Renal cortex interstitium (tissue), 11 donors: ENCODE results near the gene GPC6. TPM values are rescaled to one million over a fixed set of nuclear protein-coding genes. Genes with fewer than 3 reads are reported as not detected.

Source experiments
- DNase-seq, 11 donors: peaks; one replicate each; pipeline ENCODE4 v3.0.0-alpha.2; 2013; ENCODE audit warnings: low read depth in 9 of 11, low spot score in 4 of 11; ENCODE audit errors: extremely low read depth in 1 of 11
- polyA plus RNA-seq, 3 donors: library from polyadenylated mRNA; unstranded; fragments of 120-200 nt; gene quantifications; one replicate each; pipeline ENCODE4 v1.2.1, GENCODE V29; 2013; ENCODE audit not compliant: insufficient read length in 3 of 3

The GPC6 gene
- polyA plus RNA-seq, 3 donors = 54.1 to 67.2 (median 57.5) TPM

DNA sequence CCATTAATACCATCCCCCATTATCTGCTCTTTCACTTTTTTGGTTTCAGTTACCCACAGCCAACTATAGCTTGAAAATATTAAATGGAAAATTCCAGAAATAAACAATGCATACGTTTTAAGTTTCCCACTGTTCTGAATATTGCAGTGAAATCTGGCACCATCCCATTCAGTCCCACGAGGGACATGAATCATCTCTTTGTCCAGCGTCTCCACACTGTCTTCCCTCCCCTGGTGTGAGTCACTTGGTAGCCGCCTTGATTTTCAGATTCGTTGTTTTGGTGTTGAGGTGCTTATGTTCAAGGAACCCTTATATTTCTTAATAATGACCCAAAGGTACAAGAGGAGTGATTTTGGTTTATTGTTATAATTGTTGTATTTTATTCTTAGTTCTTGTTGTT is 1006.8 kb downstream of the GPC6 start:
- DNase-seq = no peak

DNA sequence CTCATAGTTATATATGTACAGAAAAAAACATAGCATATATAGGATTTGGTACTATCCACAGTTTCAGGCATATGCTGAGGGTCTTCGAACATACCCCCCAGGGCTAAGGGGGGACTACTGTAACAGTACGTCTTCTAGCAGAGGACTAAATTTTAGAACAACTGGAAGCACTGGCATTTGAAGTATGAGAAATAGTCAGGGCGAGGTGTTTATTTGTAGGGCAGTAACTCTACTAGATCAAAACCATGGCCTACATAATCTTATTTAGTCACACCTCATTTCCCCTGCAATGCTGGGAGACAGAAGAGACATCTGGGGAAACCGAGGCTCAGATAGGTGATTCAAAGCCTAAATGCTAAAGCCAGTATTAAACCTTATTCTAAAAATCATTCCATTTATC is 1007.2 kb downstream of the GPC6 start:
- DNase-seq = no peak

DNA sequence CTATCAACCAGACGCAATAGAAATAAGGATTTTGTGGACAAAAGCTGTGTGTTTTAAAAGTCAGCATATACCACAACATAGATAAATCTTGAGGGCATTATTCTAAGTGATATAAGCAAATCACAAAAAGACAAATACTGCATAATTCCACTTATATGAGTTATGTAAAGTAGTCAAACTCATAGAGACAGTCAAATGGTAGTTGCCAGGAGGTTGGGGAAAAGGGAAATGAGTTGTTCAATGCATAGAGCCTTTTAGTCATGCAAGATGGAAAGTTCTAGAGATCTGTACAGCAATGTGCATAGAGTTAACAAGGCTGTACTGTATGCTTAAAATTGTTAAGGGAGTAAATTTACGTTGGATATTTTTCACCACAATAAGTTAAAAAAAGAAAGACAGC is 1008.1 kb downstream of the GPC6 start:
- DNase-seq = no peak

DNA sequence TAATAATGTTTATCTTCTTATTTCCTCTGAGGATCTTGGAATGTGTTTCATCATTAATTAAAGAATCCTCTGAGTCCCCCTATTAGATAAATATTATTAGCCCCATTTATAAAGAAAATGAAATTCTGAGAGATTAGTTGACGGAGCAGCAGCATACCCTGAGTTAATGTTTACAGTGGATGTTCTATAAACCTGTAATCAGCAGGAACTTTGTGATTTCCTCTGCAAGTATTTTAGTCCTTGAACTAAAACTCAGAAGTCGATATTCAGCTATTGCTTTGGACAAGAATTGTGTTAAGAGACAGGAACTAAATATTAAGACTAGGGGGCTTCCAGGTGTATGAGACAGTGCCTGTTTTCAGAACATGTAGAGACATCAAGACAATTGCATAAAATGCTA is 1009.5 kb downstream of the GPC6 start:
- no peak for DNase-seq

DNA sequence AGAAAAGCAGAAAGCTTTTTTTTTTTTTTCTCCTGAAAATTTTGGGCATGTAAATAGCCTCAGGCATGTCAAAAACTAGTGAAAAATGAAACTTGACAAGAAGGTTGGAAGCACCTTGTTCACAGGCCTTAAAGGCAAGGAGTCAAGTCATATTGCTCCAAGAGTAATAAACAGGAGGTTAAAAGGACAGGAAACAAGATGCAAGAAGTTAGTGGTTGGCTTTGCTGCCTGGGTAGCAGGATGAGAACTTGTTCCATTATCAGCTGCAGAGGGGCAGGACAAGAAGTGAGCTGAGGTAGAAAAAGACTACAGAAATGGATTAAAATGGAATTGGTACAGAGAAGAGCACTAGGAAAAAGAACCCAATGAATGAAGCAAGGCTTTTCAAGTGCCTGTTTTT is 1010.3 kb downstream of the GPC6 start:
- DNase-seq = no peak

DNA sequence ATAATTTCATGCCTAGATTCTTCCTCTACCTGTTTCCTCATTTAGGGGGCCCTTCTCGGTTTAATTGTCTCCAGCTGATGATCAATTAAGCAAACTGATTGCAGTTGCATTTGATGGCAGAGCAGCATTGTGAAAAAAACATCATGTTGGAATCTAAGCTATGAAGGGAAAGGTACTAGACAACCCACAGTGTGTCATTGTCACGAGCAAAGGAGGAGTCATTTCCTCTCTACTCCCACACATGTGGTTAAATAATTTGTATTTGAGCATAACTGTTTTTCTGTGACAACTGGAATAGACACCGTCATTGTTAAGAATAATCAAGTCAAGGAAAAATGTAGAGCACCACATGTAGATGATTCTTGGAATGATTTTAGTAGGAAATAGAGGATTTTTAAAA is 1012.5 kb downstream of the GPC6 start:
- no peak for DNase-seq

DNA sequence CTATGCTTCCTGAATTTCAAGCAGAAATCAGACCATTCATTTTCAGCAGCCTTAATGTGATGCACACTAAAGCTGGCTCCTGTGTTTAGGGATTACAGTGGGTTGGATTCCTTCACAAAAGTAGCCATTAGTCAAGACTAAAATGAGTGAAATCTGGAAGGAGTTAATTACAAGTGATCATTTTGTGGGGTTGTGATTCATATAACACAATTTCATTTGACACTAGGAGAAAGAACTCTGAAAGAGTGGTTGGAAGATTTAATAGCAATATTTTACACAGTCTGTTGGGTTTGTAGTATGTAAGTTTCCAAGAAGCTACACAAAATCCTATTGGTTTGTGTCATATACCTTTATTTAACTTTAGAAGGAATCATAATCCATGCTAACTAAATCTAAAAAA is 1015.9 kb downstream of the GPC6 start:
- no peak for DNase-seq

DNA sequence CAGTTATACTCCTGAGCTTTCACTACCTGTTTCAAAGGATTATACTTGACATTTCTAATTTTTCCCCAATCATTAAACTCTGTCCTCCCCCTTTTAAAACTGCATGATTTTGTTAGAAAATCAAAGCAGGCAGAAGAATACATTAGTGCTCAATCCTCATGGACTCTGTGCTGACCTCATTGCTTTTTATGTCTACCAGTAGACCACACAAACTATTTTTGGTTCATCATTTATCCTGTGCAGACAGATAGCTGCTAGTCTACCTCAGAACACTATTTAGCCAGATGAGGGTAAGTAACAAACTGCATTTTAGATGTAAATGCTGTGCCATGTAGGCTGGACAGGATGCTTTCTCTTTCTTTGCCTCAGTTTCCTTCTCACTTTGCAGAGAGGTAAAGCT is 1016.9 kb downstream of the GPC6 start:
- no peak for DNase-seq

DNA sequence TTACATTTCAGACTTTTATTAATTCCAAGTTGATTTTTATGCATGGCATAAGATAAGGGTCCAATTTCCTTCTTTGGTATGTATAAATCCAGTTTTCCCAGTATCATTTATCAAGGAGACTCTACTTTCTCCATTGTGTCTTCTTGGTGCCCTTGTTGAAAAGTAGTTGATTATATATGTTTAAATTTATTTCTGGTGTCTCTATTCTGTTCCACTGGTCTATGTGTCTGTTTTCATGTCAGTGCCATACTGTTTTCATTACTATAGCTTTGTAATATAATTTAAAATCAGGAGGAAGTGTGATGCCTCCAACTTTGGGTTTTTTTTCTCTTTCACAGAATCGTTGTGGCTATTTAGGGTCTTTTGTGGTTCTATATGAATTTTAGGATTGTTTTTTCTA is 1019.9 kb downstream of the GPC6 start:
- no peak for DNase-seq

DNA sequence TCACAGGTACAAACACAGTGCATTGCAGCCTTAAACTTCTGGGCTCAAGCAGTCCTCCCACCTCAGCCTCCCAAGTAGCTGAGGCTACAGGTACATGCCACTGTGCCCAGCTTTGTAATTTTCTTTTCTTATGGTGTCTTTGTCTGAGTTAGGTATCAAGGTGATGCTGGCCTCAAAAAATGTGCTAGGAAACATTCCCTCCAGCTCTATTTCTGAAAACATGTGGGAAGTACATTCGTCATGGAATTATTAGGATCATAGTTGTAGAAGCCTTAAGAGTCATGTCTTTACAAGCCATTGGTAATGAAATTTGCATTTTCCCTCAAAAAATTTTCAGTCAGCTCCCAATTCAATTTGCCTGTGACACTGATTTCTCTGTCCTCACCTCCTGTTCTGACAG is 1021.3 kb downstream of the GPC6 start:
- no peak for DNase-seq

DNA sequence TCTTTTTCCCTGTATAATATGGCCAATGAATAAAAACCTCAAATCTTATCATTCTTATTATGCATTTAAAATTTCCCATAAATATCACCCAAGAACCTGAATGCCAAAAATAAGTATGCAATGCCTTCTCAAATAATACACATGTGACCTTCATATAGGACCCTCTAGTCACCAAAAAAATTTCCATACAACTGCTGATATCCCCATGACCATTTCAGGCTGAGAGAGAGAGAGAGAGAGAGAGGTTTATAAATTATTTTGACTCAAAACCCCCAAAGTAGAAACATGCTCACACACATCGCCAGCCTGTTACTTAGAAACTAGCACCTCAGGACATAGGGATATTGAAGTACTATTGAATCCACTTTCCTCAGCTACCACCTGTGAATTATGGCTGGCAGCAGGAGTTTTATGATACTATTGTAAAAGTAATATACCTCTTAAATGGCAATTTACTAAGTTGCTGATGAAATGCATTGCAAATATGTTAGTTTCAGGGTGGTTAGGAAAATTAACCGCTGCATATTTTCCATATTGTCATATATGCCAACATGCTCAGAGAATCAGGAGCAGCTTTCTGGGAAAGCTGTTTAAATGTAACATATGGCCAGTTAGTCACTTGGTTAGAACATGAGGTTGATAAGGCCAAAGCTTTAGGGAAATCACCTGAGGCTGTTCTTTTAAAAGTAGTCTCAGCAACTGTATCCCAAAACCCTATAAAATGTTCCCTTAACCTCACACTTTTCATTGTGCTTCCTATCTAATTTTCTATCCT is 1022.0 kb downstream of the GPC6 start:
- no peak for DNase-seq

DNA sequence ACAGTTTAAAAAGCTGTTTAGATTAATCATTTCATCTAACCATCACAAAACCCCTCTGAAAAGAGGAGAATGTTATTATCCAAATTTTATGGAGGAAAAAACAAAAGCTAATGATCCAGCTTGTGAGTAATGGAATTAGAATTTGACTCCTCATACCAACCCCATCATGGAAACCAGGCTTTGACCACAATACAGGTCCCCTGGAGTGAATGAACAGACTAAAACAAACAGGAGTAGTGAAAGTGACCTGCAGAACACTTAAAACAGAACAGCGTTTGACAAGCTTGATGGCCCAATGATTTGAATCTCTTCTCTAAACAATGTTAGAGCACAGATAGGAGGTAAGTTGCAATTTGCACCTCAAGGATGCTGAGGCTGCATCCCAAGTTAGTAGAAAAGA is 1022.9 kb downstream of the GPC6 start:
- no peak for DNase-seq

DNA sequence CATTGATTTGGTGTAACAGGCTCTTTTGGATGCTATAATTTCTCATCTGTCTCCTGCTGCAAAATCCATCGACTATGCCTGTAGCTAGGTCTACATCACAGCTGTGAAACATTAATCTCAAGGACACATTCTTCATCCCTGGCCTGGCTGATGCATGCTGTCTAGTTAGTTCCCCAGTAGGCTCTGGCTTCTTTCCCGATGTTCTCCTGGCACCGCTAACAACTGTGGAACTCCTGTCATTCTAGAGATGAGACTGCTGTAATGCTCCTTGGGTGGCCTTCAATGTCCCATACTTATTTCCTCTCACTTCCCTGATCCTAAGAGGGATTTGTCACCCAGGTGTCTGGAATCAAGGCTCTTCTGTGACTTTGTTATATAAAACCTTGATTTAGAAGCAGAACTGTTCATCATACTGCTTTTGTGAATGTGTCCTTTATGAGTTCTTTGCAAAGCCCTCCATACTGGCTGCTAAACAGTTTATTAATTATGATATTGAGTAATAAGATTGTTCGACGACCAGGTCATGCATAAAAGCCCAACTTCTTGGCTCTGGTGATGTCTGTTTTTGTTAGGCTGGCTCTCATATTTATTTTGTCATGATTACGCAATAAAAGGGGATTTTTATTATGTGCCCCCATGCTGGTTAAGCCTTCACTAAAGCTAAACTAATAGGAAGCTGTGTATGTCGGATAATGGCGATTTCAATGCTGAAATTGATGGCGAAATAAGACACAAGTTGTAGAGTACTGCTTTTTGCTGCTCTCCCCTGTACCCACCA is 1025.4 kb downstream of the GPC6 start:
- DNase-seq = peak in 4 of 11 donors; percentile 5 to 10 (median 7)

DNA sequence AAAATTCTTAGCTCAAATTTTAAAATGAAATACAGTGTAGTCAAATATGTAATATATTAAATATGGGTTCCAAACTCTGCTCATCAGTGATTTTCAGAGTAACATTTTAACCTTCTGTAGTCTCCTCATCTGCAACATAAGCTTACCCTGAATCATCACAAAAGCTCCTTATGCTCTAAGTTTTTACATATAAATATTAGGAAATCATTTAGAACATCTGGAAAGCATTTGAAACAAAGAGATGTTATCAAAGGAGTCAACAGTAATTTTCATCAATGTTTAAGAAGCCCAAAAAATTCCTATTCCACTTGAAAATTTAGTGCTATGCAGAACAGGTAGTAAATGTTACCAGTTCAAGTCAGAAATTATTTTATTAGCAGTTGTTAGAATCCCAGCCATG is 1028.1 kb downstream of the GPC6 start:
- DNase-seq = no peak

DNA sequence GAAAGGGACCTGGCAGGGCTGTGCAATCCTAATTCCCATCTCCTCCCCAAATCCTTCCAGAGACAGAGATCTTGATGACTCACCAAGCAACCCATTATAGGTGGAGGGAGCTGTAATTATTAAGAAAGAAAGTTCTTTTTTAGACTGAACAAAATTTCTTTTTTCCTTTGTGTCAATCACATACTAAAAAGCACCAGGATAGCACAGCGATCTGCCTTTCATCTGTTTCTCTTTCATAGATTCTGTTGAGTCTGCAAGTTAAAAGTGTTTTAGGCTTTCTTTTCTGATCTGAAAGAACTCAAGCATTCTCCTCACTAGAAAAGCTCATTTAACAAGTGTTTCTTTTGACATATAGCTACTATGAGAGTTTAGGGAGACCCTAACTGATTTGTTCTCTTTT is 1030.1 kb downstream of the GPC6 start:
- no peak for DNase-seq

DNA sequence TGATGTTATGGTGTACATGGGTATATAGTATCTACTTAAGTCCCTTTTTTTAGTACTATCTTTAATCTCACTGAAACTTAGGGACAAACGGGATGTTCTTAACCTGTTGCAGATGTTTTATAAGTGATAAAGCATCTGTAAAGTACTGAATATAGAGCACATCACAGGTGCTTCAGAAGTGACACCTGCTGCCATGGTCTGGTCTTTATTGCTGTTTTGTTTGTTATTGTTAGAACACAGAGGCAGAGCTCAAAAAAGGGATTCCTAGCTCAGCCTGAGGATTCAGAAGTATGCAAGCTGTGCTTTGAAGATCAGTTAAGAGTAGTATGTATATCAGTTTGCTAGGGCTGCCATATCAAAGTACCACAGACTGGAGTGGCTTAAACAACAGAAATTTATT is 1033.4 kb downstream of the GPC6 start:
- DNase-seq = no peak

DNA sequence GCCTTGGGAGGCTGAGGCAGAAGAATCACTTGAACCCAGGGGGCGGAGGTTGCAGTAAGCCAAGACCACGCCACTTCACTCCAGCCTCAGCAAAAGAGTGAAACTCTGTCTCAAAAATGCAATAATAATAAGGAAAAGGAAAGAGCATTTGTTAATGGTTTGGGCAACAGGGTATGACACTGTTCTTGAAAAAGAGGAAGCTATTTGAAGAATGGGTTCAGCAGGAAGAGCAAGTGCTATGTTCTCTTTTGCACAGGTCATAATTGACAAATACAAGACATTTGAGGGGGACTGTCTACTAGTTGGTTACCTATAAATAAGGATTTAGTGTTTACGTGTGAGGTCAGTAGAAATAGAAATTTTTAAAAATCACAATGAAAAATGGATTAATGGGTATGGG is 1034.6 kb downstream of the GPC6 start:
- no peak for DNase-seq

DNA sequence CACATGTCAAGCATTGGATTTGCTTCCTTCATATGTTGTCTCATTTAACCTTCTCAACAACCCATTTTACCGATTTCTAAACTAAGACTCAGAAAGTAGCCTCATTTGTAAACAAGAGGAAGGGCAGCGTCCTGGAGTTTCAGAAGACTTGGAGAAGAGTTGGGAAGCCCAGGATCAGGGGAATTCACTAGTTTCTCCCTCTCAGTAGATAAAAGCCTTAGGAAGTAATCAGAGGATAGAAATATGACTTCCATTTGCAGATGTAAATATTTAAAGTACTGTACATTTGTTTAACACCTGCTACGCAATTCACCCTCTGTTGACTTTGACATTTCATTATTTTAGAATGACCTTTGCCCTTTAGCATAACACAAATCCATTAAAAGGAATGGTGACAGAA is 1036.4 kb downstream of the GPC6 start:
- no peak for DNase-seq

DNA sequence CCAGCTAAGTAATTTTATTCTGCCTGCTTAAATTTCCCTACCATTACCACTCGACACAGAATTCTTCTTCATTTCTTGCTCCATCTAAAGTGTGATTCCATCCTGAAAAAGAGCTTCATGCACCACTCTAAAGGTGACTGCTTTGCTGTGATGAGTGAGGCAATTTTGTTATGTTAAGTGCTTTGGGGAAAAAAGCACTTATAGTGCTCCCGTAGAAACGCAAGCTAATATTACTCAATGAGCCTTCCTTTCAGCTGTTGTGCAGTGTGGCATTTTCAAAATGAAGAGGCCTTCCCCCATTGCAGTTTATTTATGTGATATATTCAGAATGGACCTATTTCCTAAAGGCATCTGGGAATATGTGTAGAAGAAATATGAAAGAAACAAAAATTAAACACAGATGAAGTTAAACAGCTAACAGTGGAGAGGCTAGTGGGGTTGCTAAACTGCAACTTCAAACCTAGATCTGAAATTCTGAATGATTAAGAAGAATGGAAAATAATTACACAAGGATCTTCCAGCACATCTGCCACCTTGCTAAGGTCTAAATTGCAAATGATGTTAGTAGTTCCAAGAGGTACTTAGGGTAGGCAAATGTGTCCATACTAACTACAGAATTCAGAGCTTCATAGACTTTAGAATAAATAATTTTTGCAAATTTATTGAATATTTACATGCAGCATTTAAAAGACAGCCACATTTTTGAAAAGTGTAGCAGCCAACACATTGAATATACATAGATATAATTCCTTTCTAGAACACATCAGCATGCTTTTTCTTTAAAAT is 1041.2 kb downstream of the GPC6 start:
- DNase-seq = no peak

DNA sequence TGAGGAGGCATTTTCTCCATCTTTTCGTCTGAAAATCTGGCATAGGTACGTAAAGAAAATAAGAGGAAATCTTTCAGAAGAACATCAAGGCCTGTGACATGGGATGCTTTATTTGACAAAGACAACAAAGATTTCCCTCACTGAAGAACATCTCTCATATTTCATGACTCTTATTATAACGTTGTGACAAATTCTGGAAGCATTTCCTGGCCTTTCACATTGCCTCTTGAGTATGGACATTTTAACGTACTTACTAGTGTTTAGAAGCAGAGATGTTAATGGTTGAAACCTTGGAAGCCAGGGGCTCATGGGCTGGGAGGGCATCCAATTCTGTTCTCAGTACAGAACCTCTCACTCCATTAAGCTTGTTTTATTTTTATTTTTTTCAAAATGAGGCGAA is 1042.1 kb downstream of the GPC6 start:
- no peak for DNase-seq
